ENCODE measurements around the gene SUSD1. TPM values are rescaled to one million over a fixed set of nuclear protein-coding genes. Genes with fewer than 3 reads are reported as not detected.

Gene SUSD1
- total RNA-seq, 1 experiment from 2014 or later = 7.9 TPM

DNA sequence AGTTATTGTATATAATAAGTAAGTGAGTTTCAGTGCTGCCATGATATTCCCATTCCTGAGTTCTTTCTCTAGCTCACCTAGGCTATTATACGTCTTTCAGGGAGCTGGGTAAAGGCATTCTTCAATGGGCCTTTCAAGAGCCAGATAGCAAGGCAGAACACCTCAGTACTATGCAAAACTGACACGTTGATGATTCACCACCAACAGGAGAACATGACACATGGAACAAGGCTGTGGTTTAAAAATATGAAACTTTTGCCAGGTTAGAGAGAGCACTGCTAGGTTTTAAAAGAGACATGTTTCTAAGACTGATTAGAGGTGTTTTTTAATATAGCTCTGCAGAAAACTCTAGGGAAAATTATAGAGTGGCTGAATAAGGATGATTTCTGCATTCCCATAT lies 182.6 kb downstream of the SUSD1 start:
- peak; percentile 61 for DNase-seq (ENCODE audit: low read depth, low spot score)
- Histone ChIP-seq H3K27ac (ENCODE audit: low read depth, low read length) (no peak overlapping the region), H3K4me3 (replicated peaks in 1 of 2; ENCODE audit: low read depth in 1 of 2, low read length in 2 of 2) (no peak overlapping the region), H3K36me3 (ENCODE audit: control insufficient read depth in 1 of 2, insufficient read depth in 2 of 2, low read length in 2 of 2) (no peaks in the 10 kb centered on the region), H2AFZ (ENCODE audit: low read depth, low read length, poor library complexity, severe bottlenecking) (peak overlapping the region; percentile 95), H3K4me1 (ENCODE audit: control insufficient read depth in 1 of 2, insufficient read depth in 2 of 2, low read length in 2 of 2) (peaks cover 3 to 17% of the 10 kb centered on the region in 2 experiments; a peak in 3 of 4 replicates), H4K20me1 (ENCODE audit: insufficient read depth) (no peaks in the 10 kb centered on the region), H3K79me2 (ENCODE audit: insufficient read depth, low read length) (no peaks in the 10 kb centered on the region), H3K9me3 (ENCODE audit: control insufficient read depth in 1 of 2, insufficient read depth in 1 of 2, low read depth in 1 of 2, low read length in 2 of 2) (0 out of 4 replicates have a peak, but pooled peaks cover 4 to 6% of the 10 kb centered on the region in 2 experiments), H3K9ac (ENCODE audit: low read length) (no peak overlapping the region; the same call in 1 of the 2 replicates), H3K27me3 (ENCODE audit: insufficient read depth, low read length) (no peaks in the 10 kb centered on the region), H3K4me2 (ENCODE audit: low read length) (peak overlapping the region; percentile 56), H3K9me2 (ENCODE audit: insufficient read depth) (no peaks in the 10 kb centered on the region)
- POLR2A ChIA-PET = no interaction called here
- intact Hi-C loops (cut with micrococcal nuclease) = no loop called here
- CTCF ChIA-PET = no interaction called here
- RAD21 ChIA-PET (ENCODE audit: low non-redundant PET in 1 of 2, low total read pairs in 2 of 2, uncharacterized antibody in 2 of 2, unreplicated experiment in 2 of 2) = no interaction called here
- BruUV-seq (replicated peaks) = no TSS peak
- peak; percentile 93 for ATAC-seq
- TF ChIP-seq POLR2AphosphoS5 (IDR thresholded peaks at IDR 0.05; ENCODE audit: low read depth, low read length) (no peak), EZH2 (IDR thresholded peaks at IDR 0.05) (no peak), SP1 (IDR thresholded peaks at IDR 0.05; ENCODE audit: low read depth) (peak; percentile 57; the same call in 1 of the 2 replicates), REST (IDR thresholded peaks at IDR 0.05; ENCODE audit: low read depth) (no peak), CEBPB (IDR thresholded peaks at IDR 0.05; ENCODE audit: low read depth) (no peak), POLR2A (IDR thresholded peaks at IDR 0.05; ENCODE audit: borderline replicate concordance, extremely low read depth, insufficient read depth, insufficient read length) (no peak), MAX (IDR thresholded peaks at IDR 0.05) (peak; percentile 73; the same call in 1 of the 2 replicates), FOSL1 (IDR thresholded peaks at IDR 0.05; ENCODE audit: low read depth) (peak; percentile 79), EGR1 (IDR thresholded peaks at IDR 0.05; ENCODE audit: low read depth) (no peak), ZNF274 (IDR thresholded peaks at IDR 0.05; ENCODE audit: low read depth, low read length) (no peak), TCF7L2 (IDR thresholded peaks at IDR 0.05; ENCODE audit: borderline replicate concordance, extremely low read depth, insufficient read depth, insufficient read length) (no peak), SIN3A (IDR thresholded peaks at IDR 0.05; ENCODE audit: low read depth) (no peak), ELF1 (IDR thresholded peaks at IDR 0.05; ENCODE audit: borderline replicate concordance, low read depth) (no peak), SRF (IDR thresholded peaks at IDR 0.05; ENCODE audit: low read depth) (no peak), YY1 (IDR thresholded peaks at IDR 0.05; ENCODE audit: extremely low read depth, insufficient replicate concordance, low read depth, low read length) (no peak), ZFX (IDR thresholded peaks at IDR 0.05) (no peak), EZH2phosphoT487 (IDR thresholded peaks at IDR 0.05; ENCODE audit: borderline replicate concordance) (no peak), CBX3 (IDR thresholded peaks at IDR 0.05; ENCODE audit: low read depth) (peak; percentile 73; the same call in 1 of the 2 replicates), JUND (IDR thresholded peaks at IDR 0.05) (peak; percentile 78), RAD21 (IDR thresholded peaks at IDR 0.05; ENCODE audit: low read depth) (peak; percentile 7; the same call in 1 of the 2 replicates)
- TF ChIP-seq, protein P1, sequence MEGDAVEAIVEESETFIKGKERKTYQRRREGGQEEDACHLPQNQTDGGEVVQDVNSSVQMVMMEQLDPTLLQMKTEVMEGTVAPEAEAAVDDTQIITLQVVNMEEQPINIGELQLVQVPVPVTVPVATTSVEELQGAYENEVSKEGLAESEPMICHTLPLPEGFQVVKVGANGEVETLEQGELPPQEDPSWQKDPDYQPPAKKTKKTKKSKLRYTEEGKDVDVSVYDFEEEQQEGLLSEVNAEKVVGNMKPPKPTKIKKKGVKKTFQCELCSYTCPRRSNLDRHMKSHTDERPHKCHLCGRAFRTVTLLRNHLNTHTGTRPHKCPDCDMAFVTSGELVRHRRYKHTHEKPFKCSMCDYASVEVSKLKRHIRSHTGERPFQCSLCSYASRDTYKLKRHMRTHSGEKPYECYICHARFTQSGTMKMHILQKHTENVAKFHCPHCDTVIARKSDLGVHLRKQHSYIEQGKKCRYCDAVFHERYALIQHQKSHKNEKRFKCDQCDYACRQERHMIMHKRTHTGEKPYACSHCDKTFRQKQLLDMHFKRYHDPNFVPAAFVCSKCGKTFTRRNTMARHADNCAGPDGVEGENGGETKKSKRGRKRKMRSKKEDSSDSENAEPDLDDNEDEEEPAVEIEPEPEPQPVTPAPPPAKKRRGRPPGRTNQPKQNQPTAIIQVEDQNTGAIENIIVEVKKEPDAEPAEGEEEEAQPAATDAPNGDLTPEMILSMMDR (IDR thresholded peaks at IDR 0.05 in 2 of 3, conservative IDR thresholded peaks at IDR 0.05 in 1 of 3; ENCODE audit: borderline replicate concordance in 1 of 3, insufficient read depth in 1 of 3, low read depth in 2 of 3, low read length in 2 of 3) = no peak
- TF ChIP-seq, protein P2, sequence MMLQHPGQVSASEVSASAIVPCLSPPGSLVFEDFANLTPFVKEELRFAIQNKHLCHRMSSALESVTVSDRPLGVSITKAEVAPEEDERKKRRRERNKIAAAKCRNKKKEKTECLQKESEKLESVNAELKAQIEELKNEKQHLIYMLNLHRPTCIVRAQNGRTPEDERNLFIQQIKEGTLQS (IDR thresholded peaks at IDR 0.05) = no peak

Data from HCT116 (cell line).